SK-MEL-5 (cell line): Measurements from ENCODE around the gene ANKRD13D. TPM values are rescaled to one million over a fixed set of nuclear protein-coding genes. Genes with fewer than 3 reads are reported as not detected.

Experiments
- DNase-seq: peaks from one replicate; pipeline ENCODE4 v3.0.0-alpha.2; 2016; ENCODE audit warnings: low read depth, low spot score
- in situ Hi-C: cut with HindIII; loops from 2 replicates; pipeline ENCODE4 v1.10.0; 2016; ENCODE audit warnings: low sequenced_read_pairs, high pct_unique_total_duplicates, low pct_unique_long_range_greater_than_20kb
- total RNA-seq: library from RNA; depleted of rRNA; stranded (reverse); fragments of >200 nt; shearing (Covaris generic); gene quantifications from 2 replicates; pipeline ENCODE4 v1.2.3, GENCODE V29; 2014

ANKRD13D gene
- total RNA-seq, 1 experiment from 2014 or later, result 16.9 TPM

GRCh38 chr11:67270256-67271204 is 18.6 kb upstream of the ANKRD13D start:
- in situ Hi-C loops, result no loop called here

GRCh38 chr11:67271205-67271540 is 17.9 kb upstream of the ANKRD13D start:
- in situ Hi-C loops, result no loop called here

More at GRCh38 chr11:67270256-67271204, 18.6 kb upstream of the ANKRD13D start:
- no peak for DNase-seq

GRCh38 chr11:67271541-67272284 is 17.4 kb upstream of the ANKRD13D start:
- no peak for DNase-seq
- in situ Hi-C loops, result no loop called here

More at GRCh38 chr11:67271205-67271540, 17.9 kb upstream of the ANKRD13D start:
- DNase-seq, result no peak

GRCh38 chr11:67272327-67273259 is 16.5 kb upstream of the ANKRD13D start:
- no peak for DNase-seq
- in situ Hi-C loops, result no loop called here

GRCh38 chr11:67273260-67273990 is 15.7 kb upstream of the ANKRD13D start:
- in situ Hi-C loops, result no loop called here
- DNase-seq, result no peak

GRCh38 chr11:67274768-67275605 is 14.1 kb upstream of the ANKRD13D start:
- in situ Hi-C loops, result no loop called here
- no peak for DNase-seq

GRCh38 chr11:67275606-67276409 is 13.3 kb upstream of the ANKRD13D start:
- DNase-seq, result no peak
- in situ Hi-C loops, result no loop called here

GRCh38 chr11:67276781-67277230 is 12.3 kb upstream of the ANKRD13D start:
- in situ Hi-C loops, result no loop called here
- DNase-seq, result peak; percentile 11

GRCh38 chr11:67277231-67277961 is 11.7 kb upstream of the ANKRD13D start:
- DNase-seq, result peak; percentile 54
- in situ Hi-C loops, result no loop called here

- DNase-seq, result no peak
- in situ Hi-C loops, result no loop called here
These were observed 10.8 kb upstream of the ANKRD13D start for GRCh38 chr11:67278135-67278938.

- in situ Hi-C loops, result no loop called here
- no peak for DNase-seq
These were observed 10.0 kb upstream of the ANKRD13D start for GRCh38 chr11:67278939-67279588.

- in situ Hi-C loops, result no loop called here
- DNase-seq, result no peak
These were observed 9.3 kb upstream of the ANKRD13D start for GRCh38 chr11:67279589-67280340.

- DNase-seq, result no peak
- in situ Hi-C loops, result no loop called here
These were observed 8.7 kb upstream of the ANKRD13D start for GRCh38 chr11:67280341-67280787.
